HCEC 1CT (cell line): ENCODE results near the gene TMEM116.
A peak's percentile ranks its signal among the peaks of the same experiment; 100 is the strongest.
"Not testable (repeated sequence)": the region's sequence is repeated elsewhere in the genome, so short reads cannot be mapped to it uniquely, and the experiment has no call there.

Source experiments
- DNase-seq: peaks from one replicate; pipeline ENCODE4 v3.0.0-alpha.2; 2017

The TMEM116 gene

DNA sequence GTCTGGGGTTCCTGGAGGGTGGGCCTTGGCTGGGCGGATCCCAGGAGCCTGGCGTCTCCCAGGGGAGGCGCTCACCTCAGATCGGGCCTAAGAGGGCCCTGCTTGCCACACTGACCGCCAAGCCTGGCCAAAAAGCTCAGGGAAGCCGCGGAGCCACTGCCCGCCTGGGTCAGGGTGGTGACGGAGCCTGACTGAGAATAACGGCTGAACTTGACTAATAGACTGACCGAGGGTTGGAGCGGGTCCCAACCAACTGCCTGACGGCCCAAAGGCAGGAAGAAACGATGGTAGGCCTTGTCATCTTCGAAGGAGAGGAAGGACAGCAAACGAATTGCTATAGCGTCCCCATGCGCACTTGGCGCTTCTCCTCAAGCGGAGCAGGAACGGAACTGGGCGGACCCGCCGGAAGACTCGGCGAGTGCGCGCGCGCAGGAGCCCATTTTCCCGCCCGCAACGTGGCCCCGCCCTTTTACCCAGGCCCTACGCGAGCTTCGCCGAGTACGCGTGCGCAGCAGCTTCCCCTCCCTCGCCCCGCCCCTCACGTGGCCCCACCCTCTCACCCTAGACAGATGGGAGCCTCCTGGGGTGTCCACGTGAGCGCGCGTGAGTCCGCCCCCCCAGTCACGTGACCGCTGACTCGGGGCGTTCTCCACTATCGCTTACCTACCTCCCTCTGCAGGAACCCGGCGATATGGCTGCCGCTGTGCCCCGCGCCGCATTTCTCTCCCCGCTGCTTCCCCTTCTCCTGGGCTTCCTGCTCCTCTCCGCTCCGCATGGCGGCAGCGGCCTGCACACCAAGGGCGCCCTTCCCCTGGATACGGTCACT, at the start of gene TMEM116, which contains the start of gene ERP29:
Gene TMEM116, minus strand, starts transcription at position 391 of the 826 bp plus-strand sequence. CDS start 7,895 bp downstream, outside the sequence.
Gene ERP29, plus strand, starts transcription at position 652 of the 826 bp plus-strand sequence. Its CDS starts 40 bp downstream, at position 692.
- peak; percentile 97 for DNase-seq

DNA sequence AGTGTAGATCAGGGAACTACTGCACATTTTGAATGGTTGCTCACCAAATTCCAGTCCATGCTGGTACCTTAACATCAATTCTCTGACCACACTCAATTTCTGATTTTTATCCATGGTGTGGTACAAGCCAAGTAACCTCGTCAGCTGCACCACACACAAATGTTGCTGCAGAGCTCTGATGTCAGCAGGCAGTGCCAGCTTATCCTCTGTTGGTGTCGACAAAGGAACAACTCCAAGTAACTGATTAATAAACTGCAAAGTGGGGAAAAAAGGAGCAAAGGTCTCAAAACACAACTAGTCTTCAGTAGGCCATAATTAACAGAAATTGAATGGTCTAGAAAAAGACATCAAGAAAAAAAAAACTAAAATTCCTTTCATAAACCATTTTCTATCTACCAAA, 48.2 kb upstream of the TMEM116 start:
- DNase-seq, result no peak

GRCh38 chr12:112049351-112049750, 36.4 kb upstream of the TMEM116 start:
- DNase-seq, result no peak

GRCh38 chr12:112046003-112046402, 33.0 kb upstream of the TMEM116 start:
- DNase-seq, result no peak

- not testable (repeated sequence) for DNase-seq
These were observed 23.6 kb upstream of the TMEM116 start for GRCh38 chr12:112036614-112037013.

DNA sequence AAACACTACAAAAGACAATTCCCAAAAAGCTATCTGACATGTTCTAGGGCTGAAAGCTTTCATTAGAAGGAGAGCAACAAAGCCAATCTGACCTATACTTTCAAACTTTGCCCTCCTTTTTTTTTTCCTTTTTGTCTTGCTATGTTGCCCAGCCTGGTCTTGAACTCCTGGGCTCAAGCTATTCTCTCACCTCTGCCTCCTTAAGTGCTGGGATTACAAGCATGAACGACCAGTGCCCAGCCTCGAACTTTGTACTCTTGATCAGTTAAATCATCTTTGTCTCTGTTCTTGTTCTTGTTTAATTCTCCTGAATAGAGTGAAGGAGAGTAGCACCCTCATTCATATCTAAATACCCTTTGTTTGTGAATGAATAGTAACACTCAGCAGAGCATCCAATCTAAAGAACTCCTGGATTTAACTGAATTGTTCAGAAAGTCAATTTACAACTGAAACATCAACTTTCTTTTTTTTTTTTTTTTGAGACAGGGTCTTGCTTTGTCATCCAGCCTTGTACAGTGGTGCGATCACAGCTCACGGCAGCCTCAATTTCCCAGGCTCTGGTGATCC, 22.3 kb upstream of the TMEM116 start:
- no peak for DNase-seq

- DNase-seq, result no peak
These were observed 19.3 kb upstream of the TMEM116 start for GRCh38 chr12:112032292-112032691.

DNA sequence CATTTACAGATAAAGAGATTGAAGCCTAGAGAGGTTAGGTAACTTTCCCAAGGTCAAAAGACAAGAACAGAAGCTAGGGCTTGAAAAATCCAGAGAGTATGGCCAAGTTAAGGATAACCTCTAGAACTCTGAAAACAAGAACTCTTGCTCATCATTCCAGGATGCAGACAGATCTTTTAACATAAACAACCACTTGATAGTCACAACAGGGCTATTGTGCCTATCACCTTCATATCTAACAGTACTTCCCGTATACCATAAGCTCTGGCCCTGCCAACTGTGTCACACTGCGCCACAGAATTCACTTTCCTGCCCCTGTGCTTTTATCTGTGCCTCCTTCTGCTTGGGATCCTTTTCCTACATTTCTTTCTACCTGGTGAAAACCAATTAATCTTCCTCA, 18.5 kb upstream of the TMEM116 start:
- DNase-seq, result no peak

DNA sequence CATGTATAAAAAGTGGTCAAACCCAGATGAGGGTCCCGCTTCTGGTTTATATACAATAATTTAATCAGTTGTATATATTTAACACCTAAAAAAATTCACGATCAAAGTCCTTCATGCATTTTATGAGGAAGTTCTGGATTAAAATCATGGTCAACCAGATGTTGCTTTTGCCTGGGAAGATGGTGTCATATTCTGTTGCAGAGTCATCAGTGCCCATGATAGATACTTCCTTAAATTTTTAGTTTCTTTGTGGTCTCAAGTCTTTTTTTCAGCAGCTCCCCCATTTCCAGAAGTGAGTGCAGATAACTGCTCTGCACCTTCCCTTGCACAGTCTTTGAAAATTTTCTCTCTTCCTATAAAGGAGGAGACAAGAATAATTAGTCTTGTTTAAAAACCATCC, 16.3 kb upstream of the TMEM116 start:
- no peak for DNase-seq

DNA sequence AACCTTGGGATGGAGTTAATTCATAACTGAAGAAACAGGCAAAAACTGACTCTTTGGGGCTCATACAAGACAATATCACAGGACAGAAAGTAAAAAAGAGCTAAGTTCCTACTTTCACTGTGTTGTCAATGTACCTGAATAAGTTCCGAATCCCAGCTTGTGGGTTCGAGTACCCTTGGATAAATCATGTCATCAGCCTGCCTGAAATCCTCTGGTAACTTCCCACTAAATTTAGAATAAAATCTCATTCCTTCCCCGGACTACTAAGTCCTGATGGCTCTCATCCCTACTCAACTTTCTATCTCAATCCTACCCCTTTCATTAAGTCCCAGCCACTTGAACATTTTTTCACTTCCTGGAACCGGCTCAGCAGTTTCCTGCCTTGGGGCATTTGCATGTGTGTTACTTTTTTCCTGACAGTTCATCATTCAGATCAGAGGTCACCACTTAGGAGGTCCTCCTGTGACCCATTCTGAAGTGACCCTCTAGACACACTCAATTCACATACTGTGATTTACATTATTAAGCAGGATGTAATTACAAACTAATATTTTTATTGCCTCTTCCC, 12.9 kb upstream of the TMEM116 start:
- no peak for DNase-seq

- no peak for DNase-seq
These were observed 10.9 kb upstream of the TMEM116 start for GRCh38 chr12:112023759-112024396.

DNA sequence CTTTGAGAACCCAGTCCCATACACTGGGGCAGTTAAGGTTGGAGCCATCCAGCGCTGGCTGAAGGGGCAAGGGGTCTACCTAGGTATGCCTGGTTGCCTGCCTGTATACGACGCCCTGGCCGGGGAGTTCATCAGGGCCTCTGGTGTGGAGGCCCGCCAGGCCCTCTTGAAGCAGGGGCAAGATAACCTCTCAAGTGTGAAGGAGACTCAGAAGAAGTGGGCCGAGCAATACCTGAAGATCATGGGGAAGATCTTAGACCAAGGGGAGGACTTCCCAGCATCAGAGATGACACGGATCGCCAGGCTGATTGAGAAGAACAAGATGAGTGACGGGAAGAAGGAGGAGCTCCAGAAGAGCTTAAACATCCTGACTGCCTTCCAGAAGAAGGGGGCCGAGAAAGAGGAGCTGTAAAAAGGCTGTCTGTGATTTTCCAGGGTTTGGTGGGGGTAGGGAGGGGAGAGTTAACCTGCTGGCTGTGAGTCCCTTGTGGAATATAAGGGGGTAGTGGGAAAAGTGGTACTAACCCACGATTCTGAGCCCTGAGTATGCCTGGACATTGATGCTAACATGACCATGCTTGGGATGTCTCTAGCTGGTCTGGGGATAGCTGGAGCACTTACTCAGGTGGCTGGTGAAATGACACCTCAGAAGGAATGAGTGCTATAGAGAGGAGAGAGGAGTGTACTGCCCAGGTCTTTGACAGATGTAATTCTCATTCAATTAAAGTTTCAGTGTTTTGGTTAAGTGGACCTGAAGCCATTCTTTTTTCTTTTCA, 9.5 kb upstream of the TMEM116 start:
- DNase-seq, result no peak

DNA sequence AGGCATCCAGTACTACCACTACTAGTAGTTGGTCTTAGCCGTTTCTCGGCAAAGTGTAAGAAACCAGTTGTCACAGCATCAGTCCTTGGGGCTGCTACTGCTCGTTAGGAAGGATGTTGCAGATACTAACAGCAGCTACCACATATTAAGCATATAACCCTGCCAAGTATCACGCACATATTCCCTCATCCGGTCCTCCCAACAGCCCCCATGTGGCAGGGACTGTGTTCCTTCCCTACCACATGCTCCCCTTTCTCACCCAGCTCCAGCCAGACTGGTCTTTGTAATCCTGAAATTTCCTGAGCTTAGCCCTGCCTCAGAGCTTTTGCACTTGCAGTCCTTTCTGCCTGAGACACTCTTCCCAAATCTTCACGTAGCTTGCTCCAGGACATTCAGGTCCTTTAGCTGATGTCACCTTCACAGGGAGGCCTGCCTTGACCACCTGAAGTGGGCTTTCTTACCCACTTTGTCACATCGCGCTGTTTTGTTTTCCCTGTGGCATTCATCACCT, 8.0 kb upstream of the TMEM116 start:
- DNase-seq, result no peak

- DNase-seq, result peak; percentile 88
These were observed 5.7 kb upstream of the TMEM116 start for GRCh38 chr12:112018571-112019237.

- no peak for DNase-seq
These were observed 4.1 kb upstream of the TMEM116 start for GRCh38 chr12:112017041-112017440.

GRCh38 chr12:112015938-112016337, 3.0 kb upstream of the TMEM116 start:
- no peak for DNase-seq

GRCh38 chr12:112013601-112014402, 837 bp upstream of the TMEM116 start:
- peak; percentile 70 for DNase-seq

GRCh38 chr12:112011685-112012084, 1.3 kb downstream of the TMEM116 start:
- DNase-seq, result no peak

DNA sequence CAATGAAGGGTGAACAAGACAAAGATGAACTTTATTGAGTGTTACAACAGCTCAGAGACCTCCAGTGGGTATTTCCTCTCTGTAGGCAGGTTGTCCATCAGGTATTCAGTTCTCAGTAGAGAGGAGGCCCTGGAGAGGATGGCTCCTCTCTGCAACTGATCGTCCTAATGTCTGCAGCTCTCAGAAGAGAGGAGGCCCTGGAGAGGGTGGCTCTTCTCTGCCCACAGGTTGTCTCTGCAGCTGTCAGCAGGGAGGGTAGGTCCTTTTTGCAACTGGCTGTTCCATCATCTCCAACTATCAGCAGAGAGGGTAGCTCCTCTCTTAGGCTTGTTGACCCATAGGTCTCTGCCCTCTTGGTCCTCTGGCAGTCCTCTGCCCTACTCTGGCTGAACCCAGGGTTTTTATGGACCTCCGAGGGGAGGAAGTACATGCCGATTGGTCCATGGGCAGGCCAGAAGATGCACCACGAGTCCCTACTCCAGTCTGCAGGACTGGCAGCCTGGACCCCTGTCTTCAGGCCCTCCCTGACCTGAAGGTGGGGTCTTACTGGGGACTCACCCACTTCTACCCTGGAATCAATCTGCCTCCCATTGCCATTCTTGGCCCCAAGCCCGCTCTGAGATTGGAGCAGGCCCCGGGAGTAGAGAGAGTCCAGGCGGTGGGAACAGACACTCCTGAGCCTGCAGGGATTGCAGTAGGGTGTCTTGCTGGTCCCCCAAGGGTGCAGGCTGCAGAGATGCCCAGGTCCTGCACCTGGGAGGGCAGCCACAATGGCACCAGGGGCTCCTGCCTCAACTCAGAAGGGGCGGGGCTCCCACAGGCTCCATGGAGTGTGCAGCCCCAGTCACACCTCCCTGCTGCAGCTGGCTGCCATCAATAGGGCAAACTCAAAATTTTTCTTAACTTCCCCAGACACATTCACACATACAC, 2.3 kb downstream of the TMEM116 start:
- DNase-seq, result no peak

DNA sequence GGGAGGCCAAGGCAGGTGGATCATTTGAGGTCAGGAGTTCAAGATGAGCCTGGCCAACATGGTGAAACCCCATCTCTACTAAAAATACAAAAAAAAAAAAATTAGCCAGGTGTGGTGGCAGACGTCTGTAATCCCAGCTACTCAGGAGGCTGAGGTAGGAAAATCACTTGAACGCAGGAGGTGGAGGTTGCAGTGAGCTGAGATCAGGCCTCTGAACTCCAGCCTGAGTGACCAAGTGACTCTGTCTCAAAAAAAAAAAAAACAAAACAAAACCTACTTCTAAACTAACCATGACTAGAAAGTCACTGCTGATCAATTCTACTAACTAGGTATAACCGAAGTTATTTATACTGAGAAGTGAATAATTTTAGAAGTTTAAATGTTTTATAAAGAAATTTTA, 3.4 kb downstream of the TMEM116 start:
- DNase-seq, result not testable (repeated sequence)
